ENCODE measurements around the gene CDK9. TPM values are rescaled to one million over a fixed set of nuclear protein-coding genes. Genes with fewer than 3 reads are reported as not detected.

The CDK9 gene
- total and polyA plus RNA-seq, 10 of the 15 experiments (the other 5 are each of a cell fraction or from before 2014, with no cell fraction given), result 7.3 to 92.6 (median 51.6) TPM

- DNase-seq (ENCODE audit: low read depth, low spot score) (no peak), FAIRE-seq (no peak), ATAC-seq (no peak)
- TF ChIP-seq NRF1 (conservative IDR thresholded peaks at IDR 0.05; ENCODE audit: low read depth, low read length) (no peak), IKZF2 (IDR thresholded peaks at IDR 0.05) (no peak), POU2F2 (IDR thresholded peaks at IDR 0.05; ENCODE audit: borderline replicate concordance, low read depth, low read length) (no peak), PRDM15 (CRISPR knock-in tag; IDR thresholded peaks at IDR 0.05) (no peak), POLR2AphosphoS2 (IDR thresholded peaks at IDR 0.05; ENCODE audit: low read depth, low read length) (no peak), SRF (IDR thresholded peaks at IDR 0.05; ENCODE audit: low read depth in 2 of 2, low read length in 2 of 2) (no peak), PKNOX1 (IDR thresholded peaks at IDR 0.05) (no peak), SMAD5 (IDR thresholded peaks at IDR 0.05; ENCODE audit: low read depth) (no peak), ZBED1 (IDR thresholded peaks at IDR 0.05; ENCODE audit: borderline replicate concordance) (no peak), PAX5 (IDR thresholded peaks at IDR 0.05; ENCODE audit: borderline replicate concordance, low read depth, low read length) (no peak), POLR2A (IDR thresholded peaks at IDR 0.05; ENCODE audit: low read depth, low read length) (no peak), NR2C2 (IDR thresholded peaks at IDR 0.05; ENCODE audit: borderline replicate concordance, control insufficient read depth, insufficient read length, low read depth) (no peak), ETV6 (conservative IDR thresholded peaks at IDR 0.05 in 1 of 2, IDR thresholded peaks at IDR 0.05 in 1 of 2; ENCODE audit: borderline replicate concordance in 1 of 2, low read depth in 1 of 2) (no peak), SPI1 (IDR thresholded peaks at IDR 0.05; ENCODE audit: borderline replicate concordance, insufficient read depth, low read depth, low read length) (no peak), REST (IDR thresholded peaks at IDR 0.05; ENCODE audit: low read depth, low read length) (no peak)
- in situ Hi-C loops (cut with MboI) (no loop called here), intact Hi-C loops (cut with micrococcal nuclease; ENCODE audit: unreplicated experiment) (loop anchor here (10.0 kb wide), 1 partner anchor 284 kb away; the partner anchor contains the start of genes NAIF1 and SLC25A25)
- Histone ChIP-seq H3K9ac (ENCODE audit: control insufficient read depth, insufficient read depth, low read length) (no peak overlapping the region; the same call in 1 of the 2 replicates), H3K4me2 (ENCODE audit: control insufficient read depth, insufficient read depth) (peak overlapping the region; percentile 97; the same call in 1 of the 2 replicates), H4K20me1 (ENCODE audit: control insufficient read depth, insufficient read depth) (no peaks in the 10 kb centered on the region), H2AFZ (ENCODE audit: control insufficient read depth, low read depth, low read length) (no peak overlapping the region), H3K9me3 (replicated peaks; ENCODE audit: control insufficient read depth, insufficient read depth, low read length) (no peaks in the 10 kb centered on the region), H3K4me3 (no peak overlapping the region), H3K27ac (ENCODE audit: control insufficient read depth, insufficient read depth) (peak overlapping the region; percentile 93), H3K79me2 (ENCODE audit: control insufficient read depth, insufficient read depth, low read length) (peaks cover 37% of the 10 kb centered on the region), H3K4me1 (ENCODE audit: control insufficient read depth, insufficient read depth, low read length) (peaks cover 49% of the 10 kb centered on the region), H3K36me3 (ENCODE audit: control insufficient read depth in 2 of 2, insufficient read depth in 2 of 2, low read length in 1 of 2) (no peaks in the 10 kb centered on the region), H3K27me3 (replicated peaks in 1 of 2; ENCODE audit: control insufficient read depth in 2 of 2, insufficient read depth in 2 of 2, low read length in 1 of 2) (no peaks in the 10 kb centered on the region)
- RAD21 ChIA-PET (ENCODE audit: unreplicated experiment), result interaction anchor here (2.4 kb wide), 1 partner anchor 89 kb away, joined by 10 read pairs; no protein-coding TSS in a partner anchor
- BruUV-seq (replicated peaks), result no TSS peak
- CTCF ChIA-PET, result interaction anchor here (0.6 to 2.6 kb wide), 3 partner anchors 17 to 46 kb away, joined by 3 to 18 read pairs (median 5); partner anchors contain the start of gene TOR2A
- POLR2A ChIA-PET, result interaction anchor here (0.7 to 3.6 kb wide), 4 partner anchors 10 to 555 kb away, joined by 4 to 42 read pairs (median 8); no protein-coding TSS in a partner anchor
- SMC1A ChIA-PET (ENCODE audit: uncharacterized antibody, unreplicated experiment), result interaction anchor here (0.5 to 1.2 kb wide), 4 partner anchors 11 to 126 kb away, joined by 3 to 4 read pairs (median 4); partner anchors contain the start of gene TOR2A
- 88% methylated on average over 20 of the region's 20 CpGs for WGBS (ENCODE audit: insufficient coverage, insufficient replicate concordance, low lambda C conversion rate, missing lambda C conversion rate)
Observed at GRCh38 chr9:127780126-127780885, 5.5 kb upstream of the CDK9 start.
